ENCODE measurements around the gene AMOTL1. TPM values are rescaled to one million over a fixed set of nuclear protein-coding genes. Genes with fewer than 3 reads are reported as not detected.

The AMOTL1 gene
- total RNA-seq, 4 donors from 2014 or later, result 2.5 to 19.0 (median 7.2) TPM

DNA sequence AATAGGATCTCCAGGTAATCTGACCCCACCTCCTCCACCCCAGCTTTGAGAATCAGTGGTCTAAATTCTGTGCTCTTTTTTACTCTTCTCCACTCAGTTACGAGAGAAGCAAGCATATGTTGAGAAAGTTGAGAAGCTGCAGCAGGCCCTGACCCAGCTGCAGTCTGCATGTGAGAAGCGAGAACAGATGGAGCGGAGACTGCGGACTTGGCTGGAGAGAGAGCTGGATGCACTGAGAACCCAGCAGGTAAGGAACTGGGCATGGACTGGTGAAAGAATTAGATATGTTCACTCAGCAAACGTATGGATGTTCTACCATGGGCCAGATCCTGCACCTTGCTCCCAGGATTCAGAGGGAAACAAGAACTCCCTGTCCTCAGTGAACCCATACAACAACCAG, 85.7 kb downstream of the AMOTL1 start:
- no peak for DNase-seq
- Histone ChIP-seq H3K27me3 (no peaks in the 10 kb centered on the region), H3K9me3 (no peaks in the 10 kb centered on the region), H3K4me3 (no peak overlapping the region), H3K36me3 (peaks cover 0 to 31% (median 0%) of the 10 kb centered on the region in 3 donors), H3K27ac (no peak overlapping the region), H3K4me1 (no peaks in the 10 kb centered on the region)
- TF ChIP-seq, protein P1, sequence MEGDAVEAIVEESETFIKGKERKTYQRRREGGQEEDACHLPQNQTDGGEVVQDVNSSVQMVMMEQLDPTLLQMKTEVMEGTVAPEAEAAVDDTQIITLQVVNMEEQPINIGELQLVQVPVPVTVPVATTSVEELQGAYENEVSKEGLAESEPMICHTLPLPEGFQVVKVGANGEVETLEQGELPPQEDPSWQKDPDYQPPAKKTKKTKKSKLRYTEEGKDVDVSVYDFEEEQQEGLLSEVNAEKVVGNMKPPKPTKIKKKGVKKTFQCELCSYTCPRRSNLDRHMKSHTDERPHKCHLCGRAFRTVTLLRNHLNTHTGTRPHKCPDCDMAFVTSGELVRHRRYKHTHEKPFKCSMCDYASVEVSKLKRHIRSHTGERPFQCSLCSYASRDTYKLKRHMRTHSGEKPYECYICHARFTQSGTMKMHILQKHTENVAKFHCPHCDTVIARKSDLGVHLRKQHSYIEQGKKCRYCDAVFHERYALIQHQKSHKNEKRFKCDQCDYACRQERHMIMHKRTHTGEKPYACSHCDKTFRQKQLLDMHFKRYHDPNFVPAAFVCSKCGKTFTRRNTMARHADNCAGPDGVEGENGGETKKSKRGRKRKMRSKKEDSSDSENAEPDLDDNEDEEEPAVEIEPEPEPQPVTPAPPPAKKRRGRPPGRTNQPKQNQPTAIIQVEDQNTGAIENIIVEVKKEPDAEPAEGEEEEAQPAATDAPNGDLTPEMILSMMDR (IDR thresholded peaks at IDR 0.05), result no peak
- TF ChIP-seq POLR2A (IDR thresholded peaks at IDR 0.05), result no peak

DNA sequence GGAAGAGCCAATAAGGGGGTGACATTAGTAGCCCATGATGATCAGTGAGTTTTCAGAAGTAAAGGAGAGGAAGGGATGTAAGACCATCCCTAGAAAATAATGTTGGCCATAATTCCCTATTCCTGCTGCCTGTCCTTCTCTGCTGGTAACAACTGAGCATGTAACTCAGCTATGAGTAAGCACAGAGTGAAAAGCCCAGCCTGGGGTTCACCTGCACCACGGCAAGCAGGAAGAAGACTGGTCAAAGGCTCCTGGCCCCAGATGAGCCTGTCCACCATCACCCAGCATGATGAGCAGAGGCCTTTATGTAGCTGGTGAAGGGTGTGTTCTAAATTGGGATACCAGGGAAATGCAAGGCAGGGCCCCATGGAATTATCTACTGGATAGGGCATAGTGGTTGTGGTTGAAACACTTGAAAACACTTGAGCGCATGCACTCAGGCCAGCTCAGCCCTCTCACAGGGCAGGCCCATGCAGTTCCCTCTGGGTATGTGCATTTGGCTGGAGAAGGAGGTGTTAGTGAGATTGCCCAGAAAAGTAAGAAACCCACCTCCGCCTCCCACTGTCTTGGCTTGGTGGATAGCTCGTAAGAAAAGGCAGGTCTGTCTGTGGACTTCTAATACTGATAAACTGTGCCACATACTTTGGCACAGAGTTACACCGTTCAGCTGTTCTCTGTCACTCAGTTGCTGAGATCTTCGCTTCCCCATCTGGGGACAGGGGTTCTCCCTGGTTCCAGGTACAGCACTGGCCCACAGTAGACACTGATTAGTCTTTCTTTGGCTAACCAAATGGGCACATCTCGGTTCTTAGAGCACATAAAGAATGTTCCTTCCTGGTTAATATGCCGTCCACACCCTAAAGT, 86.8 kb downstream of the AMOTL1 start:
- peaks cover 0 to 31% (median 0%) of the 10 kb centered on the region in 3 donors for H3K36me3 ChIP-seq
- DNase-seq, result no peak
- no peak for TF ChIP-seq POLR2A (IDR thresholded peaks at IDR 0.05)
- TF ChIP-seq, protein P1 (IDR thresholded peaks at IDR 0.05), result no peak
- no peaks in the 10 kb centered on the region for H3K9me3 ChIP-seq
- H3K4me3 ChIP-seq, result no peak overlapping the region
- no peaks in the 10 kb centered on the region for H3K4me1 ChIP-seq
- H3K27ac ChIP-seq, result no peak overlapping the region
- H3K27me3 ChIP-seq, result no peaks in the 10 kb centered on the region

GRCh38 chr11:94855666-94856065, 87.5 kb downstream of the AMOTL1 start:
- Histone ChIP-seq H3K9me3 (no peaks in the 10 kb centered on the region), H3K27ac (no peak overlapping the region), H3K4me3 (no peak overlapping the region), H3K36me3 (peaks cover 0 to 36% (median 0%) of the 10 kb centered on the region in 3 donors), H3K4me1 (no peaks in the 10 kb centered on the region), H3K27me3 (no peaks in the 10 kb centered on the region)
- DNase-seq, result no peak
- TF ChIP-seq, protein P1 (IDR thresholded peaks at IDR 0.05), result no peak
- TF ChIP-seq POLR2A (IDR thresholded peaks at IDR 0.05), result no peak

GRCh38 chr11:94856443-94856842, 88.3 kb downstream of the AMOTL1 start:
- no peak overlapping the region for H3K27ac ChIP-seq
- no peaks in the 10 kb centered on the region for H3K27me3 ChIP-seq
- H3K4me1 ChIP-seq, result no peaks in the 10 kb centered on the region
- TF ChIP-seq POLR2A (IDR thresholded peaks at IDR 0.05), result no peak
- TF ChIP-seq, protein P1 (IDR thresholded peaks at IDR 0.05), result no peak
- peaks cover 0 to 36% (median 0%) of the 10 kb centered on the region in 3 donors for H3K36me3 ChIP-seq
- no peaks in the 10 kb centered on the region for H3K9me3 ChIP-seq
- H3K4me3 ChIP-seq, result no peak overlapping the region
- DNase-seq, result no peak

GRCh38 chr11:94857337-94857736, 89.2 kb downstream of the AMOTL1 start:
- DNase-seq, result no peak
- TF ChIP-seq, protein P1 (IDR thresholded peaks at IDR 0.05), result no peak
- TF ChIP-seq POLR2A (IDR thresholded peaks at IDR 0.05), result no peak
- no peaks in the 10 kb centered on the region for H3K27me3 ChIP-seq
- H3K4me3 ChIP-seq, result no peak overlapping the region
- no peaks in the 10 kb centered on the region for H3K9me3 ChIP-seq
- no peaks in the 10 kb centered on the region for H3K4me1 ChIP-seq
- no peak overlapping the region for H3K27ac ChIP-seq
- peaks cover 0 to 36% (median 0%) of the 10 kb centered on the region in 3 donors for H3K36me3 ChIP-seq
